SK-N-SH (cell line): Measurements from ENCODE around the gene PFKP. TPM values are rescaled to one million over a fixed set of nuclear protein-coding genes. Genes with fewer than 3 reads are reported as not detected.

ENCODE experiments used
- CTCF ChIA-PET: fragments of 300-600, 350-600 bp; formaldehyde crosslinking; extraction: SDS; loops from one replicate; lab custom pipeline; 2021; lab: Yijun Ruan, JAX
- POLR2A ChIA-PET: fragments of 350-600 bp; sonication (Branson Sonifier 250); formaldehyde crosslinking; extraction: SDS; loops from one replicate; lab custom pipeline; 2020; ENCODE audit warnings: antibody characterized with exemption, inconsistent platforms; lab: Yijun Ruan, JAX
- DNase-seq: peaks from one replicate; pipeline ENCODE4 v3.0.0; 2012
- H2AFZ ChIP-seq: fragments of 200-600 bp; sonication (generic); 2 replicates; pipeline ENCODE4 v1.8.1; 2016; ENCODE audit warnings: antibody characterized with exemption, mild to moderate bottlenecking, low read depth
- H3F3A ChIP-seq: fragments of 200-600 bp; sonication (generic); replicated peaks from 2 replicates; pipeline ENCODE3; 2016; ENCODE audit warnings: antibody characterized with exemption, mild to moderate bottlenecking; ENCODE audit not compliant: insufficient read depth
- H3K27ac ChIP-seq, 2 experiments: fragments of 200-500 bp in 1 of 2; fragments of 200-600 bp in 1 of 2; sonication (Bioruptor generic) in 1 of 2; sonication (generic), shearing (Covaris generic) in 1 of 2; 2 replicates each; pipeline versions ENCODE4 v1.5.1 to v1.6.1; 2014 to 2016; ENCODE audit warnings: low read depth in 2 of 2, inconsistent platforms in 1 of 2, low read length in 1 of 2, mild to moderate bottlenecking in 1 of 2, mixed read lengths in 1 of 2
- H3K27me3 ChIP-seq: fragments of 200-600 bp; sonication (generic), shearing (Covaris generic); 2 replicates; pipeline ENCODE4 v1.6.1; 2016; ENCODE audit warnings: mixed run types; ENCODE audit not compliant: insufficient read depth
- H3K36me3 ChIP-seq, 2 experiments: fragments of 200-500 bp in 1 of 2; fragments of 200-600 bp in 1 of 2; sonication (Bioruptor generic) in 1 of 2; sonication (generic) in 1 of 2; replicated peaks in 1 of 2; 2 replicates each; pipeline versions ENCODE3 to v1.5.1; 2014 to 2016; ENCODE audit warnings: low read length in 1 of 2, mild to moderate bottlenecking in 1 of 2; ENCODE audit not compliant: insufficient read depth in 2 of 2, control insufficient read depth in 1 of 2
- H3K4me1 ChIP-seq, 2 experiments: fragments of 200-500 bp in 1 of 2; fragments of 200-600 bp in 1 of 2; sonication (Bioruptor generic) in 1 of 2; sonication (generic), shearing (Covaris generic) in 1 of 2; 2 replicates each; pipeline versions ENCODE4 v1.5.1 to v1.6.1; 2014 to 2016; ENCODE audit warnings: low read depth in 1 of 2, low read length in 1 of 2, mixed run types in 1 of 2; ENCODE audit not compliant: insufficient read depth in 2 of 2, control insufficient read depth in 1 of 2
- H3K4me2 ChIP-seq: fragments of 200-600 bp; sonication (generic), shearing (Covaris generic); 2 replicates; pipeline ENCODE4 v1.6.1; 2017; ENCODE audit warnings: mixed run types
- H3K4me3 ChIP-seq, 2 experiments: fragments of 200-500 bp in 1 of 2; fragments of 200-600 bp in 1 of 2; sonication (Bioruptor generic) in 1 of 2; sonication (generic), shearing (Covaris generic) in 1 of 2; 2 replicates each; pipeline versions ENCODE4 v1.5.1 to v1.8.1; 2014 to 2016; ENCODE audit warnings: low read depth in 2 of 2, inconsistent platforms in 1 of 2, low read length in 1 of 2, mild to moderate bottlenecking in 1 of 2, mixed read lengths in 1 of 2, moderate library complexity in 1 of 2
- H3K79me2 ChIP-seq: fragments of 200-600 bp; sonication (generic); 2 replicates; pipeline ENCODE4 v1.8.1; 2017; ENCODE audit warnings: mild to moderate bottlenecking; ENCODE audit not compliant: insufficient read depth
- H3K9ac ChIP-seq: fragments of 200-600 bp; sonication (generic); 2 replicates; pipeline ENCODE4 v1.6.1; 2017; ENCODE audit warnings: mixed run types
- H3K9me2 ChIP-seq: fragments of 200-600 bp; sonication (generic); 2 replicates; pipeline ENCODE4 v1.6.1; 2017; ENCODE audit warnings: mixed run types
- H3K9me3 ChIP-seq: fragments of 200-600 bp; sonication (generic); 2 replicates; pipeline ENCODE4 v1.6.1; 2017; ENCODE audit warnings: mixed run types, mild to moderate bottlenecking, moderate library complexity
- H4K20me1 ChIP-seq: fragments of 200-600 bp; sonication (generic); 2 replicates; pipeline ENCODE4 v1.6.1; 2017; ENCODE audit warnings: mild to moderate bottlenecking, mixed run types; ENCODE audit not compliant: insufficient read depth
- CHD2 ChIP-seq: fragments of 150-350 bp; IDR thresholded peaks from 2 replicates; pipeline ENCODE4 v1.6.1; 2018; ENCODE audit warnings: low read length; ENCODE audit not compliant: partially characterized antibody
- EP300 ChIP-seq, 2 experiments: IDR thresholded peaks; 2 replicates each; pipeline versions ENCODE4 v1.4.0 to v1.6.1; 2012; ENCODE audit warnings: borderline replicate concordance in 1 of 2, low read depth in 1 of 2, low read length in 1 of 2
- FOXM1 ChIP-seq: IDR thresholded peaks from 2 replicates; pipeline ENCODE4 v1.4.0; 2012; ENCODE audit warnings: low read depth, mild to moderate bottlenecking
- GABPA ChIP-seq: IDR thresholded peaks from 2 replicates; pipeline ENCODE4 v1.4.0; 2012; ENCODE audit warnings: low read depth, mild to moderate bottlenecking
- GATA2 ChIP-seq: sonication (generic); formaldehyde crosslinking; IDR thresholded peaks from 2 replicates; pipeline ENCODE4 v1.5.0; 2020; ENCODE audit warnings: mild to moderate bottlenecking, missing genetic modification reagents
- JUND ChIP-seq: IDR thresholded peaks from 2 replicates; pipeline ENCODE4 v1.4.0; 2012
- MEF2A ChIP-seq: IDR thresholded peaks from 2 replicates; pipeline ENCODE4 v1.4.0; 2012; ENCODE audit warnings: low read depth, borderline replicate concordance
- MXI1 ChIP-seq: IDR thresholded peaks from 2 replicates; pipeline ENCODE4 v1.6.1; 2012; ENCODE audit warnings: mild to moderate bottlenecking, low read depth, low read length, improper control_type of control experiment
- NFIC ChIP-seq: IDR thresholded peaks from 2 replicates; pipeline ENCODE4 v1.4.0; 2012; ENCODE audit warnings: borderline replicate concordance
- POLR2AphosphoS5 ChIP-seq: IDR thresholded peaks from 2 replicates; pipeline ENCODE4 v1.6.1; 2012; ENCODE audit warnings: low read depth, low read length
- RCOR1 ChIP-seq: fragments of 150-350 bp; IDR thresholded peaks from 2 replicates; pipeline ENCODE4 v1.6.1; 2017; ENCODE audit warnings: antibody characterized with exemption, low read length
- RXRA ChIP-seq: IDR thresholded peaks from 2 replicates; pipeline ENCODE4 v1.4.0; 2012; ENCODE audit warnings: low read depth, mild to moderate bottlenecking, borderline replicate concordance
- SMC3 ChIP-seq: IDR thresholded peaks from 2 replicates; pipeline ENCODE4 v1.6.1; 2012; ENCODE audit warnings: low read depth, low read length, improper control_type of control experiment
- TCF12 ChIP-seq: IDR thresholded peaks from 2 replicates; pipeline ENCODE4 v1.4.0; 2012
- TEAD4 ChIP-seq: IDR thresholded peaks from 2 replicates; pipeline ENCODE4 v1.4.0; 2012; ENCODE audit warnings: mild to moderate bottlenecking, borderline replicate concordance; ENCODE audit not compliant: insufficient read depth
- YY1 ChIP-seq: IDR thresholded peaks from 2 replicates; pipeline ENCODE4 v1.4.0; 2012; ENCODE audit warnings: low read depth, mild to moderate bottlenecking
- ZBTB33 ChIP-seq: IDR thresholded peaks from 2 replicates; pipeline ENCODE4 v1.4.0; 2012; ENCODE audit warnings: low read depth, borderline replicate concordance
- WGBS: methylation state at CpG from one replicate; pipeline ENCODE4 v1.1.6; 2017; ENCODE audit warnings: low lambda C conversion rate; 5-methylcytosine and 5-hydroxymethylcytosine counted together
- polyA plus RNA-seq, 3 experiments: library from polyadenylated mRNA; depleted of rRNA; stranded (reverse); fragments of >200 nt; gene quantifications; 2 replicates each; pipeline ENCODE4 v1.2.3, GENCODE V29; 2012
- TF ChIP-seq, protein P1 (sequence below): IDR thresholded peaks from 2 replicates; pipeline ENCODE4 v1.4.0; 2012; ENCODE audit warnings: low read depth
- TF ChIP-seq, protein P2 (sequence below): fragments of 150-350 bp; IDR thresholded peaks from 2 replicates; pipeline ENCODE4 v1.6.1; 2017; ENCODE audit warnings: antibody characterized with exemption, low read length, low read depth, borderline replicate concordance
- TF ChIP-seq, protein P3 (sequence below): IDR thresholded peaks from 2 replicates; pipeline ENCODE4 v1.4.0; 2012; ENCODE audit warnings: low read depth, borderline replicate concordance

The PFKP gene
- polyA plus RNA-seq, 1 of the 3 experiments (the other 2 are of a cell fraction): 175 TPM

DNA sequence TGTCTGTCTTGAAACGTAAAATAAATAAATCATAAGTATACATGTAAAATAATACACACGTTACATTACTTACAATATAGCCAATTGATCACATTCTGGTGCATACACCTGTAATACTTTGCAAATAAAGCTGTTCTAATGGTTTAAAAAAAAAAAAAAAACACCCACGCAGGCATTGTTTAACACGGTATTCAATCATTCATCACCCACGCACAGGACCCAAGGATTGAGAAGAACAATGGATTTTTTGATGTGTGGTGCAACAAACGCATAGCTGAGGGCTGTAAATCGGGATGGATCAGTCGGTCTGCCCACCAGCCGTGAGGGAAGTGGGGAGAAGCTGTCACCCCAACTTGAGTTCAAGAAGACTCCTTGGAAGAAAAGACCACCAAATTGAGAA is 96.5 kb downstream of the PFKP start:
- peaks cover 82 to 90% of the 10 kb centered on the region in 2 experiments for H3K36me3 ChIP-seq
- no peak overlapping the region for H3K9ac ChIP-seq

More for the DNA sequence above, 96.5 kb downstream of the PFKP start:
- no peaks in the 10 kb centered on the region for H3K9me2 ChIP-seq
- no peak overlapping the region for H3K4me3 ChIP-seq
- no peaks in the 10 kb centered on the region for H3K9me3 ChIP-seq
- peaks cover 4% of the 10 kb centered on the region for H3F3A ChIP-seq
- TF ChIP-seq GATA2 (CRISPR knock-in tag) (no peak), FOXM1 (no peak), POLR2AphosphoS5 (no peak), RCOR1 (no peak), CHD2 (no peak), RXRA (no peak), YY1 (no peak), NFIC (no peak), ZBTB33 (no peak), TCF12 (no peak), TEAD4 (no peak), EP300 (IDR thresholded peaks at IDR 0.05; ENCODE audit: borderline replicate concordance in 1 of 2, low read depth in 1 of 2, low read length in 1 of 2) (no peak), SMC3 (no peak), MXI1 (no peak), JUND (no peak), MEF2A (no peak), GABPA (no peak)
- TF ChIP-seq, protein P1, sequence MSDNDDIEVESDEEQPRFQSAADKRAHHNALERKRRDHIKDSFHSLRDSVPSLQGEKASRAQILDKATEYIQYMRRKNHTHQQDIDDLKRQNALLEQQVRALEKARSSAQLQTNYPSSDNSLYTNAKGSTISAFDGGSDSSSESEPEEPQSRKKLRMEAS: no peak
- TF ChIP-seq, protein P2, sequence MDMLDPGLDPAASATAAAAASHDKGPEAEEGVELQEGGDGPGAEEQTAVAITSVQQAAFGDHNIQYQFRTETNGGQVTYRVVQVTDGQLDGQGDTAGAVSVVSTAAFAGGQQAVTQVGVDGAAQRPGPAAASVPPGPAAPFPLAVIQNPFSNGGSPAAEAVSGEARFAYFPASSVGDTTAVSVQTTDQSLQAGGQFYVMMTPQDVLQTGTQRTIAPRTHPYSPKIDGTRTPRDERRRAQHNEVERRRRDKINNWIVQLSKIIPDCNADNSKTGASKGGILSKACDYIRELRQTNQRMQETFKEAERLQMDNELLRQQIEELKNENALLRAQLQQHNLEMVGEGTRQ: no peak
- TF ChIP-seq, protein P3, sequence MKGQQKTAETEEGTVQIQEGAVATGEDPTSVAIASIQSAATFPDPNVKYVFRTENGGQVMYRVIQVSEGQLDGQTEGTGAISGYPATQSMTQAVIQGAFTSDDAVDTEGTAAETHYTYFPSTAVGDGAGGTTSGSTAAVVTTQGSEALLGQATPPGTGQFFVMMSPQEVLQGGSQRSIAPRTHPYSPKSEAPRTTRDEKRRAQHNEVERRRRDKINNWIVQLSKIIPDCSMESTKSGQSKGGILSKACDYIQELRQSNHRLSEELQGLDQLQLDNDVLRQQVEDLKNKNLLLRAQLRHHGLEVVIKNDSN: no peak
- no peaks in the 10 kb centered on the region for H3K4me1 ChIP-seq
- H3K27me3 ChIP-seq: no peaks in the 10 kb centered on the region
- no peak overlapping the region for H3K27ac ChIP-seq
- 85% methylated on average over 9 of the region's 9 CpGs for WGBS
- ChIA-PET POLR2A (no interaction called here), CTCF (no interaction called here)
- H4K20me1 ChIP-seq: peaks cover 9% of the 10 kb centered on the region; the same call in 1 of the 2 replicates
- no peak for DNase-seq
- no peak overlapping the region for H3K4me2 ChIP-seq
- H3K79me2 ChIP-seq: peaks cover 11% of the 10 kb centered on the region; the same call in 1 of the 2 replicates
- no peak overlapping the region for H2AFZ ChIP-seq
